DLD1 (cell line): ENCODE measurements around the gene CA7.

Experiments used
- in situ Hi-C: cut with HindIII; loops from 2 replicates; pipeline ENCODE4 v1.10.0; 2017; ENCODE audit warnings: low sequenced_read_pairs

CA7 gene

GRCh38 chr16:66872943-66873684 is 28.9 kb downstream of the CA7 start:
- in situ Hi-C loops: no loop called here

- in situ Hi-C loops: no loop called here
These were observed 29.5 kb downstream of the CA7 start for GRCh38 chr16:66873685-66874055.

GRCh38 chr16:66874079-66874775 is 30.0 kb downstream of the CA7 start:
- in situ Hi-C loops: no loop called here

GRCh38 chr16:66878067-66878466 is 33.9 kb downstream of the CA7 start:
- in situ Hi-C loops: no loop called here

GRCh38 chr16:66880288-66881013 is 36.2 kb downstream of the CA7 start, which contains the start of gene PDP2:
Gene PDP2 (plus strand): TSS chr16:66880515. CDS start chr16:66884285, 3,770 bp downstream.
- in situ Hi-C loops: no loop called here

GRCh38 chr16:66881014-66881417 is 36.8 kb downstream of the CA7 start:
- in situ Hi-C loops: no loop called here

- in situ Hi-C loops: no loop called here
These were observed 37.3 kb downstream of the CA7 start for GRCh38 chr16:66881560-66881959.

GRCh38 chr16:66881964-66882508 is 37.8 kb downstream of the CA7 start:
- in situ Hi-C loops: no loop called here

- in situ Hi-C loops: no loop called here
These were observed 38.5 kb downstream of the CA7 start for GRCh38 chr16:66882702-66883101.

GRCh38 chr16:66885491-66885890 is 41.3 kb downstream of the CA7 start:
- in situ Hi-C loops: no loop called here

GRCh38 chr16:66886321-66886720 is 42.1 kb downstream of the CA7 start:
- in situ Hi-C loops: no loop called here

- in situ Hi-C loops: no loop called here
These were observed 42.7 kb downstream of the CA7 start for GRCh38 chr16:66886914-66887313.

GRCh38 chr16:66888647-66889615 is 44.7 kb downstream of the CA7 start:
- in situ Hi-C loops: no loop called here

GRCh38 chr16:66889622-66890021 is 45.4 kb downstream of the CA7 start:
- in situ Hi-C loops: no loop called here

GRCh38 chr16:66890799-66891198 is 46.6 kb downstream of the CA7 start:
- in situ Hi-C loops: no loop called here

- in situ Hi-C loops: no loop called here
These were observed 47.1 kb downstream of the CA7 start for GRCh38 chr16:66891360-66891759.

GRCh38 chr16:66891797-66892196 is 47.6 kb downstream of the CA7 start:
- in situ Hi-C loops: no loop called here

- in situ Hi-C loops: no loop called here
These were observed 49.8 kb downstream of the CA7 start for GRCh38 chr16:66894055-66894454.

GRCh38 chr16:66894948-66895688 is 50.9 kb downstream of the CA7 start:
- in situ Hi-C loops: no loop called here

- in situ Hi-C loops: no loop called here
These were observed 51.4 kb downstream of the CA7 start for GRCh38 chr16:66895689-66895979.
